ENCODE measurements around the gene CCDC27. TPM values are rescaled to one million over a fixed set of nuclear protein-coding genes. Genes with fewer than 3 reads are reported as not detected.

CCDC27 gene
- total RNA-seq, 4 donors from 2014 or later: not detected

DNA sequence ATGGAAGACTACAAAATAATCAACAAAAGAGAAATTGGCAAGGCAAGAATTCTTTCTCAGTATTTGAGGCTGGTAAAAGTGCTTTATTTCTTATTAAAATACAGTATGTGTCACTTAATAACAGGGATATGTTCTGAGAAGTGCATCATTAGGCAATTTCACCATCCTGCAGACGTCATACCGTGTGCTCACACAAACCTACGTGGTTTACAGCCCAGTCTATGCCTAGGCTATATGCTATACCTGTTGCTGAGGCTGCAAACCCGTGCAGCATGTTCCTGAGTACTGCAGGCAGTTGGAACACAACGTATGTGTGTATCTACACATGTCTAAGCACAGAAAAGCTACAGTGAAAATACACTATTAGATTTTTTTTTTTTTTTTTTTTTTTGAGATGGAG is 2.7 kb upstream of the CCDC27 start:
- Histone ChIP-seq H3K27me3 (no peaks in the 10 kb centered on the region), H3K4me3 (no peak overlapping the region), H3K4me1 (peaks cover 4 to 10% of the 10 kb centered on the region in 2 donors), H3K36me3 (no peaks in the 10 kb centered on the region), H3K9me3 (no peaks in the 10 kb centered on the region), H3K27ac (no peak overlapping the region)
- intact Hi-C loops (cut with DNase I; ENCODE audit: low total_unique reads): no loop called here
- no peak for DNase-seq
- no peak for TF ChIP-seq POLR2A (IDR thresholded peaks at IDR 0.05)
- TF ChIP-seq, protein P1, sequence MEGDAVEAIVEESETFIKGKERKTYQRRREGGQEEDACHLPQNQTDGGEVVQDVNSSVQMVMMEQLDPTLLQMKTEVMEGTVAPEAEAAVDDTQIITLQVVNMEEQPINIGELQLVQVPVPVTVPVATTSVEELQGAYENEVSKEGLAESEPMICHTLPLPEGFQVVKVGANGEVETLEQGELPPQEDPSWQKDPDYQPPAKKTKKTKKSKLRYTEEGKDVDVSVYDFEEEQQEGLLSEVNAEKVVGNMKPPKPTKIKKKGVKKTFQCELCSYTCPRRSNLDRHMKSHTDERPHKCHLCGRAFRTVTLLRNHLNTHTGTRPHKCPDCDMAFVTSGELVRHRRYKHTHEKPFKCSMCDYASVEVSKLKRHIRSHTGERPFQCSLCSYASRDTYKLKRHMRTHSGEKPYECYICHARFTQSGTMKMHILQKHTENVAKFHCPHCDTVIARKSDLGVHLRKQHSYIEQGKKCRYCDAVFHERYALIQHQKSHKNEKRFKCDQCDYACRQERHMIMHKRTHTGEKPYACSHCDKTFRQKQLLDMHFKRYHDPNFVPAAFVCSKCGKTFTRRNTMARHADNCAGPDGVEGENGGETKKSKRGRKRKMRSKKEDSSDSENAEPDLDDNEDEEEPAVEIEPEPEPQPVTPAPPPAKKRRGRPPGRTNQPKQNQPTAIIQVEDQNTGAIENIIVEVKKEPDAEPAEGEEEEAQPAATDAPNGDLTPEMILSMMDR (IDR thresholded peaks at IDR 0.05): no peak

DNA sequence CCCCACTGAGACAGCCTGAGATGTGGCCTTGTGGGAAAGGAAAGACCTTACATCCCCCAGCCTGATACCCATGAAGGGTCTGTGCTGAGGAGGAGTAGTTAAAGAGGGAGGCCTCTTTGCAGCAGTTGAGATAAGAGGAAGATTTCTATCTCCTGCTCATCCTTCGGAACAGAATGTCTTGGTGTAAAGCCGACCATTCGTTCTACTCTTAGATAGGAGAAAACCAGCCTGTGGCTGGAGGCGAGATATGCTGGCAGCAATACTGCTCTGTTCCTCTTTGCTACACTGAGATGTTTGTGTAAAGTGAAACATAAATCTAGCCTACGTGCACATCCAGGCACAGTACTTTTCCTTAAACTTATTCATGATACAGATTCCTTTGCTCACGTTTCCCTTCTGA is 1.5 kb upstream of the CCDC27 start:
- H3K36me3 ChIP-seq: no peaks in the 10 kb centered on the region
- no peaks in the 10 kb centered on the region for H3K9me3 ChIP-seq
- H3K4me1 ChIP-seq: peaks cover 4 to 8% of the 10 kb centered on the region in 2 donors
- TF ChIP-seq, protein P1 (IDR thresholded peaks at IDR 0.05): no peak
- TF ChIP-seq POLR2A (IDR thresholded peaks at IDR 0.05): no peak
- H3K27me3 ChIP-seq: no peaks in the 10 kb centered on the region
- intact Hi-C loops (cut with DNase I; ENCODE audit: low total_unique reads): no loop called here
- DNase-seq: no peak
- H3K27ac ChIP-seq: no peak overlapping the region
- H3K4me3 ChIP-seq: no peak overlapping the region

DNA sequence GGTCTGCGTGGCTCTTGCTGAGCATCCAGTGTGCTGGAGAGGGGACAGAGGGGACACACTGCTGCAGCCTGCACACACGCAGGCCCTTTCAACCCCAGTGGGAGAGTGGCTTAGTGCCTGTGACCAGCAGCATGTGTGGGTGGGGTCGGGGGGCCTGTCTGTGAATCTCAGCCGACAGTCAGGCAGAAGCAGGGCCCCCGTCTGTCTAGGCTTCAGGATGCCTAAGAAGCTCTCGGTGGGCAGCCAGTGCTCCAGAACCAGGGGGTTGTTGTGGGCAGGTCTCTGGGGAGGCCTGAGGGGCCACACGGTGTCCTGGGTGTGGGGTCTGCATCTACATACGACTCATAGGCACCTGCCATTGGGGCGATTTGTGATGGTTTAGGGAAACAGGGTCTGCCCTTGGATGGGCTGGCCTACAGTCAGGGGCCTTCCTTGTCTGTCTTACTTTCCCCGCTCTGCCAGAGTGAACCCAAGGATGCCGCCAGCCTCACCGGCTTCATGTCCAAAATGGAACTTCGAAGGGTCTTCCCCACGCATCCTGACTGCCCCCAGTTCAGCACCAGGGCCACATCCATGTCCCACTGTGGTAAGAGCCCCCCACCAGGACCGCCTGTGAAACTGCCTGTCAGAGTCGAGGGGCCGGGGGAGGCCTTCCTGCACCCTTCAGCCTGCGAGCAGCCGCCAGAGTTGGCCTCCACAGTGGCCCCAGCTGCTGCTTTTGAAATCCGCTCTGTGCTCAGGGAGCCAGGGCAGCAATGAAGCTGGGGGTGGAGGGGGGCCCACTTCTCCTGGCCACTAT is 1.6 kb downstream of the CCDC27 start:
- no peak overlapping the region for H3K27ac ChIP-seq
- no peaks in the 10 kb centered on the region for H3K4me1 ChIP-seq
- H3K9me3 ChIP-seq: no peaks in the 10 kb centered on the region
- intact Hi-C loops (cut with DNase I; ENCODE audit: low total_unique reads): no loop called here
- H3K27me3 ChIP-seq: no peaks in the 10 kb centered on the region
- no peaks in the 10 kb centered on the region for H3K36me3 ChIP-seq
- no peak overlapping the region for H3K4me3 ChIP-seq
- TF ChIP-seq POLR2A (IDR thresholded peaks at IDR 0.05): no peak
- TF ChIP-seq, protein P1 (IDR thresholded peaks at IDR 0.05): no peak
- DNase-seq: no peak

DNA sequence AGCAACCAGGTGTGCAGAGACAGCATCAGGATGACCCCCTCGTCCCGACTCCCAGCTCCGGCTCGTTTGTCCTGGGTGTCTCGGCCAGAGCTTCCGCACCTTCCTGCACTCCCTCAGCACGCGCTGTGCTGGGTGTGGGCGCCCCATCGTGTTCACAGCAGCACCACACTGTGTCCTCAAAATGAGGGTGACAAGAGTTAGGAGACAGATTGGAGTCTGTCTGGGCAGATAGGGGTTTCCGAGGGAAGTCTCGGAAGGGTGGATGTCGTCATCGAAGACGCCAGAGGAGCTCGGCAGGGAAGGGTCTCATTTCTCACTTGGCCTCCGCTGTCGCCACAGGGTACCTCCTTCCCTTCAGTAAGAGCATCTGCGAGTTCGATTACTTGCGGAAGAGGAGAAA is 4.1 kb downstream of the CCDC27 start:
- Histone ChIP-seq H3K27me3 (no peaks in the 10 kb centered on the region), H3K4me3 (no peak overlapping the region), H3K27ac (no peak overlapping the region), H3K9me3 (no peaks in the 10 kb centered on the region), H3K36me3 (no peaks in the 10 kb centered on the region), H3K4me1 (no peaks in the 10 kb centered on the region)
- TF ChIP-seq, protein P1 (IDR thresholded peaks at IDR 0.05): no peak
- no peak for TF ChIP-seq POLR2A (IDR thresholded peaks at IDR 0.05)
- intact Hi-C loops (cut with DNase I; ENCODE audit: low total_unique reads): no loop called here
- DNase-seq: no peak

DNA sequence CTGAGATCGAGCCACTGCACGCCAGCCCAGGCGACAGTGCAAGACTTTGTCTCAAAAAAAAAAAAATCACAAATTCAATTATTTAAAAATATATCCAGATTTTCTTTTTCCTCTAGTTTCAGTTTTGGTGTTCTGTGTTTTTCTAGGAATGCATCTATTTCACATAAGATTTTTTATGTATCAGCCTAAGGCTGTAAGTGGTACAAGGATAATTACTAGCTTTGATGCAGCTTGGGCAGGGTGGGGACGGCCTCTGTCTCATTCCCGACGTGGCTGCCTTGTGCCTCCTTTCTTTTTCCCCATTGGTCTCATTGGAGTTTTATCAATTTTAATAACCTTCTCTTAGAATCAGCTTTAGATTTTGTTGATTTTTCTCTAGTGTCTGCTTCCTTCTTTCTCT is 6.9 kb downstream of the CCDC27 start:
- TF ChIP-seq POLR2A (IDR thresholded peaks at IDR 0.05): no peak
- TF ChIP-seq, protein P1 (IDR thresholded peaks at IDR 0.05): no peak
- intact Hi-C loops (cut with DNase I; ENCODE audit: low total_unique reads): no loop called here
- Histone ChIP-seq H3K27ac (no peak overlapping the region), H3K9me3 (no peaks in the 10 kb centered on the region), H3K4me3 (no peak overlapping the region), H3K36me3 (no peaks in the 10 kb centered on the region), H3K4me1 (no peaks in the 10 kb centered on the region), H3K27me3 (no peaks in the 10 kb centered on the region)
- no peak for DNase-seq
